ENCODE data around the gene GNG12.

GRCh38 chr1:67723126-67723525 lies 110.1 kb downstream of the GNG12 start:
- TF ChIP-seq, protein P1, sequence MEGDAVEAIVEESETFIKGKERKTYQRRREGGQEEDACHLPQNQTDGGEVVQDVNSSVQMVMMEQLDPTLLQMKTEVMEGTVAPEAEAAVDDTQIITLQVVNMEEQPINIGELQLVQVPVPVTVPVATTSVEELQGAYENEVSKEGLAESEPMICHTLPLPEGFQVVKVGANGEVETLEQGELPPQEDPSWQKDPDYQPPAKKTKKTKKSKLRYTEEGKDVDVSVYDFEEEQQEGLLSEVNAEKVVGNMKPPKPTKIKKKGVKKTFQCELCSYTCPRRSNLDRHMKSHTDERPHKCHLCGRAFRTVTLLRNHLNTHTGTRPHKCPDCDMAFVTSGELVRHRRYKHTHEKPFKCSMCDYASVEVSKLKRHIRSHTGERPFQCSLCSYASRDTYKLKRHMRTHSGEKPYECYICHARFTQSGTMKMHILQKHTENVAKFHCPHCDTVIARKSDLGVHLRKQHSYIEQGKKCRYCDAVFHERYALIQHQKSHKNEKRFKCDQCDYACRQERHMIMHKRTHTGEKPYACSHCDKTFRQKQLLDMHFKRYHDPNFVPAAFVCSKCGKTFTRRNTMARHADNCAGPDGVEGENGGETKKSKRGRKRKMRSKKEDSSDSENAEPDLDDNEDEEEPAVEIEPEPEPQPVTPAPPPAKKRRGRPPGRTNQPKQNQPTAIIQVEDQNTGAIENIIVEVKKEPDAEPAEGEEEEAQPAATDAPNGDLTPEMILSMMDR (IDR thresholded peaks at IDR 0.05): no peak
- no peak for TF ChIP-seq POLR2A (IDR thresholded peaks at IDR 0.05)

Data from testis (tissue), 2 donors.